SK-N-SH treated with all-trans-retinoic acid at 6 μM for 48 hours (cell line): ENCODE data around the gene TOB1.

Source experiments
- ATAC-seq: fragments of 200-7000 bp; cut with Tn5 transposase; 3 replicates; pipeline ENCODE4 v1.9.1; 2020; ENCODE audit warnings: mild to moderate bottlenecking, moderate library complexity
- ARNTL ChIP-seq: fragments of 450-650 bp; formaldehyde crosslinking; IDR thresholded peaks from 2 replicates; pipeline ENCODE4 v1.5.0; 2020; ENCODE audit warnings: low read depth, mild to moderate bottlenecking, moderate library complexity, borderline replicate concordance
- BACH2 ChIP-seq: fragments of 250-450 bp; sonication (Bioruptor Pico); IDR thresholded peaks from 2 replicates; pipeline ENCODE4 v1.9.0; 2021; ENCODE audit warnings: mild to moderate bottlenecking, borderline replicate concordance
- CSDC2 ChIP-seq: fragments of 250-450 bp; sonication (Bioruptor Pico); IDR thresholded peaks from 2 replicates; pipeline ENCODE4 v1.5.0; 2020; ENCODE audit warnings: mild to moderate bottlenecking, moderate library complexity
- CSRNP3 ChIP-seq: fragments of 250-450 bp; sonication (Bioruptor Pico); IDR thresholded peaks from 2 replicates; pipeline ENCODE4 v1.5.1; 2021; ENCODE audit warnings: mild to moderate bottlenecking, moderate library complexity
- ESRRG ChIP-seq: fragments of 250-450 bp; sonication (Bioruptor Pico); IDR thresholded peaks from 2 replicates; pipeline ENCODE4 v1.6.1; 2021; ENCODE audit warnings: mild to moderate bottlenecking
- GLIS3 ChIP-seq: fragments of 250-450 bp; sonication (Bioruptor Pico); IDR thresholded peaks from 2 replicates; pipeline ENCODE4 v1.5.0; 2020; ENCODE audit warnings: mild to moderate bottlenecking, moderate library complexity
- ISL1 ChIP-seq: fragments of 250-450 bp; sonication (Bioruptor Pico); IDR thresholded peaks from 2 replicates; pipeline ENCODE4 v2.1.2; 2022; ENCODE audit warnings: mild to moderate bottlenecking, moderate library complexity
- OSR1 ChIP-seq: fragments of 250-450 bp; sonication (Bioruptor Pico); IDR thresholded peaks from 2 replicates; pipeline ENCODE4 v1.8.0; 2022; ENCODE audit warnings: moderate library complexity, mild to moderate bottlenecking, inconsistent platforms
- PATZ1 ChIP-seq: fragments of 250-450 bp; sonication (Bioruptor Pico); IDR thresholded peaks from 2 replicates; pipeline ENCODE4 v1.8.0; 2020; ENCODE audit warnings: mild to moderate bottlenecking, moderate library complexity, borderline replicate concordance
- POU6F1 ChIP-seq: fragments of 250-450 bp; sonication (Bioruptor Pico); IDR thresholded peaks from 2 replicates; pipeline ENCODE4 v1.8.0; 2021; ENCODE audit warnings: low read depth, mild to moderate bottlenecking, moderate library complexity, borderline replicate concordance
- PPARA ChIP-seq: fragments of 250-450 bp; sonication (Bioruptor Pico); IDR thresholded peaks from 2 replicates; pipeline ENCODE4 v1.5.0; 2020; ENCODE audit warnings: mild to moderate bottlenecking, borderline replicate concordance
- RARB ChIP-seq: fragments of 250-450 bp; sonication (Bioruptor Pico); IDR thresholded peaks from 2 replicates; pipeline ENCODE4 v1.8.0; 2021; ENCODE audit warnings: mild to moderate bottlenecking, moderate library complexity
- SNAI2 ChIP-seq: fragments of 250-450 bp; sonication (Bioruptor Pico); IDR thresholded peaks from 2 replicates; pipeline ENCODE4 v1.5.0; 2020; ENCODE audit warnings: mild to moderate bottlenecking, moderate library complexity
- TCF4 ChIP-seq: fragments of 250-450 bp; sonication (Bioruptor Pico); IDR thresholded peaks from 2 replicates; pipeline ENCODE4 v1.8.0; 2021; ENCODE audit warnings: mild to moderate bottlenecking, moderate library complexity, borderline replicate concordance
- TOX ChIP-seq: fragments of 250-450 bp; sonication (Bioruptor Pico); IDR thresholded peaks from 2 replicates; pipeline ENCODE4 v1.8.0; 2021; ENCODE audit warnings: mild to moderate bottlenecking, moderate library complexity, borderline replicate concordance
- TSHZ2 ChIP-seq: fragments of 250-450 bp; sonication (Bioruptor Pico); IDR thresholded peaks from 2 replicates; pipeline ENCODE4 v1.5.0; 2020; ENCODE audit warnings: mild to moderate bottlenecking, moderate library complexity
- ZC3H10 ChIP-seq: fragments of 250-450 bp; sonication (Bioruptor Pico); IDR thresholded peaks from 2 replicates; pipeline ENCODE4 v1.5.1; 2021; ENCODE audit warnings: mild to moderate bottlenecking, moderate library complexity
- ZFP3 ChIP-seq: fragments of 250-450 bp; sonication (Bioruptor Pico); IDR thresholded peaks from 2 replicates; pipeline ENCODE4 v1.5.0; 2020; ENCODE audit warnings: mild to moderate bottlenecking, moderate library complexity
- ZFP30 ChIP-seq: fragments of 450-650 bp; formaldehyde crosslinking; IDR thresholded peaks from 2 replicates; pipeline ENCODE4 v1.5.0; 2022; ENCODE audit warnings: mild to moderate bottlenecking, moderate library complexity
- ZNF565 ChIP-seq: fragments of 450-650 bp; formaldehyde crosslinking; conservative IDR thresholded peaks from 2 replicates; pipeline ENCODE4 v1.5.0; 2020; ENCODE audit warnings: low read depth, mild to moderate bottlenecking, moderate library complexity
- ZNF70 ChIP-seq: fragments of 450-650 bp; formaldehyde crosslinking; IDR thresholded peaks from 2 replicates; pipeline ENCODE4 v1.5.0; 2020; ENCODE audit warnings: mild to moderate bottlenecking, moderate library complexity
- ZNF8 ChIP-seq: fragments of 450-650 bp; formaldehyde crosslinking; IDR thresholded peaks from 2 replicates; pipeline ENCODE4 v1.5.0; 2020; ENCODE audit warnings: mild to moderate bottlenecking, moderate library complexity

Gene TOB1

GRCh38 chr17:50845240-50846147 lies 20.7 kb downstream of the TOB1 start:
- no peak for ATAC-seq
- TF ChIP-seq ARNTL (no peak), PATZ1 (CRISPR knock-in tag) (no peak), POU6F1 (CRISPR knock-in tag) (no peak), OSR1 (CRISPR knock-in tag) (no peak), TCF4 (CRISPR knock-in tag) (no peak), CSRNP3 (CRISPR knock-in tag) (no peak), GLIS3 (CRISPR knock-in tag) (no peak), RARB (CRISPR knock-in tag) (no peak), TSHZ2 (no peak), ISL1 (CRISPR knock-in tag) (no peak), ZNF8 (CRISPR knock-in tag) (no peak), ZNF565 (CRISPR knock-in tag) (no peak), ZFP30 (CRISPR knock-in tag) (no peak), ZNF70 (CRISPR knock-in tag) (no peak)

GRCh38 chr17:50844117-50844700 lies 21.9 kb downstream of the TOB1 start:
- no peak for ATAC-seq
- TF ChIP-seq RARB (CRISPR knock-in tag) (no peak), POU6F1 (CRISPR knock-in tag) (no peak), ZNF8 (CRISPR knock-in tag) (no peak), ZC3H10 (no peak), TOX (CRISPR knock-in tag) (no peak), ZFP3 (CRISPR knock-in tag) (no peak), GLIS3 (CRISPR knock-in tag) (no peak), ISL1 (CRISPR knock-in tag) (no peak), CSRNP3 (CRISPR knock-in tag) (no peak), PPARA (CRISPR knock-in tag) (no peak), PATZ1 (CRISPR knock-in tag) (no peak), TCF4 (CRISPR knock-in tag) (no peak), ZNF565 (CRISPR knock-in tag) (no peak), SNAI2 (CRISPR knock-in tag) (no peak), BACH2 (CRISPR knock-in tag) (no peak), ESRRG (CRISPR knock-in tag) (no peak), CSDC2 (no peak)
